Spleen (tissue), 11 donors: Measurements from ENCODE around the gene SMG5. TPM values are rescaled to one million over a fixed set of nuclear protein-coding genes. Genes with fewer than 3 reads are reported as not detected.

Source experiments
- DNase-seq: peaks from one replicate; pipeline ENCODE4 v3.0.0-alpha.2; 2020
- H3K27ac ChIP-seq, 8 donors: fragments of 200-600 bp; sonication (generic) in 7 of 8; 1 replicate in 4 of 8; 2 replicates in 4 of 8; pipeline versions ENCODE4 v1.5.0 to v1.8.0; 2016 to 2021; ENCODE audit warnings: inconsistent platforms in 4 of 8, mild to moderate bottlenecking in 4 of 8, moderate library complexity in 1 of 8
- H3K27me3 ChIP-seq, 7 donors: fragments of 200-600 bp; sonication (generic) in 6 of 7; replicated peaks in 1 of 7; 1 replicate in 4 of 7; 2 replicates in 3 of 7; pipeline versions ENCODE4 v1.5.0 to v1.8.0; 2016 to 2021; ENCODE audit warnings: inconsistent platforms in 3 of 7, mild to moderate bottlenecking in 1 of 7
- H3K36me3 ChIP-seq, 6 donors: fragments of 200-600 bp; sonication (generic) in 5 of 6; 1 replicate in 4 of 6; 2 replicates in 2 of 6; pipeline versions ENCODE4 v1.5.0 to v1.8.0; 2016 to 2021; ENCODE audit warnings: inconsistent platforms in 2 of 6
- H3K4me1 ChIP-seq, 6 donors: fragments of 200-600 bp; sonication (generic) in 5 of 6; 1 replicate in 3 of 6; 2 replicates in 3 of 6; pipeline versions ENCODE4 v1.5.0 to v1.8.0; 2016 to 2021; ENCODE audit warnings: inconsistent platforms in 3 of 6
- H3K4me3 ChIP-seq, 8 donors: fragments of 200-600 bp; sonication (generic) in 7 of 8; 1 replicate in 4 of 8; 2 replicates in 4 of 8; pipeline versions ENCODE4 v1.5.0 to v1.8.0; 2016 to 2021; ENCODE audit warnings: inconsistent platforms in 4 of 8, mild to moderate bottlenecking in 4 of 8, moderate library complexity in 2 of 8
- H3K9me3 ChIP-seq, 8 donors: fragments of 200-600 bp; sonication (generic) in 7 of 8; 1 replicate in 4 of 8; 2 replicates in 4 of 8; pipeline versions ENCODE4 v1.5.0 to v1.8.0; 2016 to 2021; ENCODE audit warnings: inconsistent platforms in 4 of 8
- CTCF ChIP-seq, 11 experiments: fragments of 200-600 bp in 7 of 11; fragments of 450-650 bp in 4 of 11; sonication (generic) in 4 of 11; IDR thresholded peaks in 8 of 11; conservative IDR thresholded peaks in 3 of 11; 1 replicate in 7 of 11; 2 replicates in 4 of 11; pipeline versions ENCODE4 v1.4.0 to v1.8.0; 2016 to 2021; ENCODE audit warnings: antibody characterized with exemption in 11 of 11, inconsistent platforms in 4 of 11, mild to moderate bottlenecking in 1 of 11
- POLR2A ChIP-seq, 3 donors: fragments of 450-650 bp; IDR thresholded peaks; one replicate each; pipeline ENCODE4 v1.5.1; 2017; ENCODE audit warnings: antibody characterized with exemption in 3 of 3, mild to moderate bottlenecking in 1 of 3
- POLR2AphosphoS5 ChIP-seq, 3 donors: sonication (generic); formaldehyde crosslinking; IDR thresholded peaks; one replicate each; pipeline ENCODE4 v1.5.1; 2017; ENCODE audit warnings: antibody characterized with exemption in 3 of 3
- whole genome bisulfite sequencing, 5 donors: extraction: QIAGEN DNeasy Blood & Tissue Kit in 3 of 5; methylation state at CpG; one replicate each; pipeline versions ENCODE4 v1.1.5 to v1.1.7; 2013 to 2018; 5-methylcytosine and 5-hydroxymethylcytosine counted together
- intact Hi-C: fragments of 100-400 bp; cut with DNase I; formaldehyde crosslinking; loops from one replicate; pipeline ENCODE4 v1.15.0; 2023; ENCODE audit warnings: low total_unique reads
- polyA plus RNA-seq, 3 donors: library from polyadenylated mRNA; stranded (reverse); fragments of 200-250 nt; gene quantifications; one replicate each; pipeline ENCODE4 v1.2.1, GENCODE V29; 2013
- total RNA-seq, 7 donors: library from RNA; depleted of rRNA in 3 of 7; stranded (reverse); fragments of >200 nt in 3 of 7; fragmentation: NEBNext Ultra II Directional in 4 of 7; extraction: Animal tissue kit (Norgen Biotek cat#: 25700) in 4 of 7; gene quantifications; one replicate each; pipeline versions ENCODE4 v1.1.0 to v1.2.1, GENCODE V29; 2016 to 2021
- donor health status: healthy with polysubstance abuse.
- donor health status: DM: no; HTN: no; CAD: no; lungs with moderate emphysema.
- donor health status: DM: no; HTN: no; CAD: no.
- donor health status: Bipolar disorder and iron deficiency.
- donor health status: healthy.
- donor health status: DM: no; HTN: no; CAD: no.
- donor health status: DM: yes; HTN: yes; CAD: no.

Gene SMG5
- total and polyA plus RNA-seq, 10 donors = 14.9 to 80.5 (median 65.9) TPM

GRCh38 chr1:156276532-156276931 is 6.1 kb downstream of the SMG5 start:
- Histone ChIP-seq H3K27ac (peak overlapping the region in 6 of 8 donors; percentile 15 to 87 (median 70)), H3K9me3 (no peaks in the 10 kb centered on the region), H3K36me3 (peaks cover 2 to 88% (median 75%) of the 10 kb centered on the region in 6 donors), H3K4me1 (peaks cover 6 to 46% (median 19%) of the 10 kb centered on the region in 6 donors), H3K27me3 (no peaks in the 10 kb centered on the region), H3K4me3 (peak overlapping the region in 1 of 8 donors; percentile 15)
- DNase-seq = no peak
- intact Hi-C loops = no loop called here
- TF ChIP-seq POLR2AphosphoS5 (IDR thresholded peaks at IDR 0.05) = no peak
- TF ChIP-seq POLR2A (IDR thresholded peaks at IDR 0.05) = no peak
- TF ChIP-seq CTCF (IDR thresholded peaks at IDR 0.05 in 8 of 11, conservative IDR thresholded peaks at IDR 0.05 in 3 of 11) = no peak

GRCh38 chr1:156270314-156270713 is 12.3 kb downstream of the SMG5 start:
- no peaks in the 10 kb centered on the region for H3K4me1 ChIP-seq
- TF ChIP-seq CTCF (IDR thresholded peaks at IDR 0.05 in 8 of 11, conservative IDR thresholded peaks at IDR 0.05 in 3 of 11) (no peak), POLR2AphosphoS5 (IDR thresholded peaks at IDR 0.05) (no peak), POLR2A (IDR thresholded peaks at IDR 0.05) (no peak)
- H3K9me3 ChIP-seq = no peaks in the 10 kb centered on the region
- H3K4me3 ChIP-seq = no peak overlapping the region
- no peak overlapping the region for H3K27ac ChIP-seq
- 94 to 100% (median 97%) methylated on average over 3 of the region's 3 CpGs for WGBS, 5 donors
- intact Hi-C loops = no loop called here
- peaks cover 2 to 100% (median 99%) of the 10 kb centered on the region in 6 donors for H3K36me3 ChIP-seq
- H3K27me3 ChIP-seq = no peaks in the 10 kb centered on the region
- DNase-seq = no peak

GRCh38 chr1:156268336-156268735 is 14.3 kb downstream of the SMG5 start:
- 92 to 98% (median 96%) methylated on average over 4 of the region's 4 CpGs for WGBS, 5 donors
- TF ChIP-seq POLR2AphosphoS5 (IDR thresholded peaks at IDR 0.05) (no peak), CTCF (IDR thresholded peaks at IDR 0.05 in 8 of 11, conservative IDR thresholded peaks at IDR 0.05 in 3 of 11) (no peak), POLR2A (IDR thresholded peaks at IDR 0.05) (no peak)
- Histone ChIP-seq H3K4me3 (no peak overlapping the region), H3K9me3 (no peaks in the 10 kb centered on the region), H3K4me1 (no peaks in the 10 kb centered on the region), H3K27ac (no peak overlapping the region), H3K27me3 (no peaks in the 10 kb centered on the region), H3K36me3 (peaks cover 2 to 100% (median 96%) of the 10 kb centered on the region in 6 donors)
- no peak for DNase-seq
- intact Hi-C loops = no loop called here

GRCh38 chr1:156266051-156266450 is 16.6 kb downstream of the SMG5 start:
- intact Hi-C loops = no loop called here
- no peaks in the 10 kb centered on the region for H3K27me3 ChIP-seq
- no peak for TF ChIP-seq CTCF (IDR thresholded peaks at IDR 0.05 in 8 of 11, conservative IDR thresholded peaks at IDR 0.05 in 3 of 11)
- no peak for TF ChIP-seq POLR2AphosphoS5 (IDR thresholded peaks at IDR 0.05)
- TF ChIP-seq POLR2A (IDR thresholded peaks at IDR 0.05) = no peak
- WGBS, 5 donors = 89 to 98% (median 94%) methylated on average over 13 of the region's 13 CpGs
- no peak for DNase-seq
- no peaks in the 10 kb centered on the region for H3K9me3 ChIP-seq
- no peak overlapping the region for H3K4me3 ChIP-seq
- H3K36me3 ChIP-seq = peaks cover 2 to 100% (median 97%) of the 10 kb centered on the region in 6 donors
- H3K27ac ChIP-seq = no peak overlapping the region
- H3K4me1 ChIP-seq = peaks cover 0 to 4% (median 0%) of the 10 kb centered on the region in 6 donors
